ENCODE results near the gene GSN. TPM values are rescaled to one million over a fixed set of nuclear protein-coding genes. Genes with fewer than 3 reads are reported as not detected.

GSN gene
- total and polyA plus RNA-seq, 2 of the 8 experiments (the other 6 are each of a cell fraction or from before 2014, with no cell fraction given), result 52.3 to 94.5 TPM

DNA sequence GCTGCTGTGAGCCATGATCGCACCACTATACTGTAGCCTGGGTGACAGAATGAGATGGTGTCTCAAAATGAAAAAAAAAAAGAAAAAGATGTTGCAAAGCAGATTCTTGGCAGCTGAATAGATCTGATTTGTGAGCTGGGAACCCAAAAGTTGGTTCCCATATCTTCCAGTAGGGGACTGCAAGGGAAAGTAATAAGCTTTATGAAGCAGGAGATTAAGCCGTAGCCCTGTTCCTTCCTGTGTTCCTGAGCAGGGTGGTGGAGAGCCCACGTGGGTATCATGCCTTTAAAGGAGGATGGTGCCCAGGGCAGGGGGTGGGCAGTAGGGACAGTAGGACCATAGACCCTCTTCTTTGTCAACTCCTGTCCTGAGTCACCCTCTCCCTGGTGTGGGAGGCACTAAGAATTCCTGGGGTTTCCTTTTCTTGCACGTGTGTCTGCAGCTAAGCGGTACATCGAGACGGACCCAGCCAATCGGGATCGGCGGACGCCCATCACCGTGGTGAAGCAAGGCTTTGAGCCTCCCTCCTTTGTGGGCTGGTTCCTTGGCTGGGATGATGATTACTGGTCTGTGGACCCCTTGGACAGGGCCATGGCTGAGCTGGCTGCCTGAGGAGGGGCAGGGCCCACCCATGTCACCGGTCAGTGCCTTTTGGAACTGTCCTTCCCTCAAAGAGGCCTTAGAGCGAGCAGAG lies 64.2 kb downstream of the GSN start:
- TF ChIP-seq BACH1 (IDR thresholded peaks at IDR 0.05; ENCODE audit: low read length), result no peak
- TF ChIP-seq, protein P1, sequence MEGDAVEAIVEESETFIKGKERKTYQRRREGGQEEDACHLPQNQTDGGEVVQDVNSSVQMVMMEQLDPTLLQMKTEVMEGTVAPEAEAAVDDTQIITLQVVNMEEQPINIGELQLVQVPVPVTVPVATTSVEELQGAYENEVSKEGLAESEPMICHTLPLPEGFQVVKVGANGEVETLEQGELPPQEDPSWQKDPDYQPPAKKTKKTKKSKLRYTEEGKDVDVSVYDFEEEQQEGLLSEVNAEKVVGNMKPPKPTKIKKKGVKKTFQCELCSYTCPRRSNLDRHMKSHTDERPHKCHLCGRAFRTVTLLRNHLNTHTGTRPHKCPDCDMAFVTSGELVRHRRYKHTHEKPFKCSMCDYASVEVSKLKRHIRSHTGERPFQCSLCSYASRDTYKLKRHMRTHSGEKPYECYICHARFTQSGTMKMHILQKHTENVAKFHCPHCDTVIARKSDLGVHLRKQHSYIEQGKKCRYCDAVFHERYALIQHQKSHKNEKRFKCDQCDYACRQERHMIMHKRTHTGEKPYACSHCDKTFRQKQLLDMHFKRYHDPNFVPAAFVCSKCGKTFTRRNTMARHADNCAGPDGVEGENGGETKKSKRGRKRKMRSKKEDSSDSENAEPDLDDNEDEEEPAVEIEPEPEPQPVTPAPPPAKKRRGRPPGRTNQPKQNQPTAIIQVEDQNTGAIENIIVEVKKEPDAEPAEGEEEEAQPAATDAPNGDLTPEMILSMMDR (IDR thresholded peaks at IDR 0.05; ENCODE audit: control extremely low read depth in 1 of 3, insufficient read depth in 1 of 3, low read depth in 1 of 3, low read length in 3 of 3), result peak in 1 of 3 experiments; percentile 3; a peak in 2 of 4 replicates
- H2BK12ac ChIP-seq (ENCODE audit: low read depth, low read length), result no peak overlapping the region
- no peak overlapping the region for H4K91ac ChIP-seq (replicated peaks; ENCODE audit: insufficient read length, low read length)
- no peak overlapping the region for H3K23ac ChIP-seq (ENCODE audit: insufficient read length)
- H3K4me1 ChIP-seq (replicated peaks in 1 of 4; ENCODE audit: control insufficient read depth in 3 of 4, insufficient read depth in 4 of 4, low read length in 3 of 4), result no peaks in the 10 kb centered on the region
- no peak overlapping the region for H3K18ac ChIP-seq (ENCODE audit: extremely low read depth, low read length)
- H3K79me2 ChIP-seq (ENCODE audit: control insufficient read depth in 1 of 2, insufficient read depth in 2 of 2, low read length in 2 of 2), result no peaks in the 10 kb centered on the region
- H2BK15ac ChIP-seq (ENCODE audit: low read length), result no peak overlapping the region
- no peak overlapping the region for H2BK20ac ChIP-seq (ENCODE audit: low read length)
- no peak overlapping the region for H2BK120ac ChIP-seq (replicated peaks; ENCODE audit: low read depth, low read length)
- H3K4me3 ChIP-seq (ENCODE audit: extremely low read depth in 1 of 4, insufficient read depth in 2 of 4, low read depth in 3 of 4, low read length in 4 of 4), result no peak overlapping the region
- FAIRE-seq (no peak), DNase-seq (ENCODE audit: low read depth in 1 of 2, low spot score in 2 of 2) (no peak)
- ChIA-PET CTCF (ENCODE audit: partially characterized antibody) (interaction anchor here (0.7 to 2.0 kb wide), 13 partner anchors 10 to 577 kb away, joined by 3 to 14 read pairs (median 3); no protein-coding TSS in a partner anchor), POLR2A (ENCODE audit: partially characterized antibody) (interaction anchor here (1.3 kb wide), 1 partner anchor 11 kb away, joined by 3 read pairs; no protein-coding TSS in a partner anchor)
- no peak overlapping the region for H3K56ac ChIP-seq (replicated peaks; ENCODE audit: insufficient read length, low read depth, low read length)
- H3K36me3 ChIP-seq (ENCODE audit: control insufficient read depth in 2 of 4, insufficient read depth in 4 of 4, low read length in 3 of 4), result peaks cover 0 to 8% (median under 1%) of the 10 kb centered on the region in 4 experiments; a peak in 3 of 8 replicates
- H3K4me2 ChIP-seq (ENCODE audit: insufficient read depth in 1 of 2, low read depth in 2 of 2, low read length in 2 of 2), result no peak overlapping the region
- H3K9ac ChIP-seq (replicated peaks in 1 of 4; ENCODE audit: extremely low read depth in 1 of 4, low read depth in 3 of 4, low read length in 3 of 4), result no peak overlapping the region
- H3K27ac ChIP-seq (ENCODE audit: low read depth, low read length), result no peak overlapping the region
- H4K8ac ChIP-seq (ENCODE audit: extremely low read depth, insufficient read depth, low read length), result no peak overlapping the region
- no peaks in the 10 kb centered on the region for H3K9me3 ChIP-seq (ENCODE audit: insufficient read depth in 2 of 2, low read depth in 1 of 2, low read length in 1 of 2)
- WGBS, 2 experiments (ENCODE audit: extremely low coverage in 1 of 2, insufficient coverage in 1 of 2, insufficient read length in 1 of 2, insufficient replicate concordance in 2 of 2, low coverage in 1 of 2, low lambda C conversion rate in 2 of 2, missing lambda C conversion rate in 1 of 2), result 92% methylated on average over 14 of the region's 14 CpGs; no CpG with 5 or more reads in 1 of the 2 experiments
- no peaks in the 10 kb centered on the region for H4K20me1 ChIP-seq (replicated peaks in 1 of 2; ENCODE audit: control insufficient read depth in 1 of 2, insufficient read depth in 2 of 2, low read length in 2 of 2)
- no peak overlapping the region for H2AK5ac ChIP-seq (ENCODE audit: low read depth, low read length)
- no peaks in the 10 kb centered on the region for H3K23me2 ChIP-seq (ENCODE audit: low read depth, low read length)
- no peak overlapping the region for H4K5ac ChIP-seq (ENCODE audit: insufficient read length, low read depth, low read length)
- H3K4ac ChIP-seq (replicated peaks; ENCODE audit: insufficient read length, low read depth, low read length), result no peak overlapping the region
- H3K14ac ChIP-seq (ENCODE audit: insufficient read length), result no peak overlapping the region
- H2BK5ac ChIP-seq (ENCODE audit: low read depth, low read length), result no peak overlapping the region
- no peaks in the 10 kb centered on the region for H3K79me1 ChIP-seq (ENCODE audit: low read depth, low read length)
- no peaks in the 10 kb centered on the region for H3K27me3 ChIP-seq (replicated peaks in 1 of 4; ENCODE audit: control insufficient read depth in 3 of 4, extremely low read depth in 1 of 4, insufficient read depth in 3 of 4, low read length in 3 of 4)
- no peak overlapping the region for H2AFZ ChIP-seq (ENCODE audit: low read length)

Data from H1 (cell line).